DMS53 treated with DMSO at 0.1 percent for 48 hours (cell line): ENCODE measurements around the gene SNX9.
"Not testable (repeated sequence)": the region's sequence is repeated elsewhere in the genome, so short reads cannot be mapped to it uniquely, and the experiment has no call there.

Experiments used
- DNase-seq: peaks from one replicate; lab custom pipeline; 2025; ENCODE audit not compliant: unreplicated experiment; lab: John Stamatoyannopoulos, UW

Gene SNX9

DNA sequence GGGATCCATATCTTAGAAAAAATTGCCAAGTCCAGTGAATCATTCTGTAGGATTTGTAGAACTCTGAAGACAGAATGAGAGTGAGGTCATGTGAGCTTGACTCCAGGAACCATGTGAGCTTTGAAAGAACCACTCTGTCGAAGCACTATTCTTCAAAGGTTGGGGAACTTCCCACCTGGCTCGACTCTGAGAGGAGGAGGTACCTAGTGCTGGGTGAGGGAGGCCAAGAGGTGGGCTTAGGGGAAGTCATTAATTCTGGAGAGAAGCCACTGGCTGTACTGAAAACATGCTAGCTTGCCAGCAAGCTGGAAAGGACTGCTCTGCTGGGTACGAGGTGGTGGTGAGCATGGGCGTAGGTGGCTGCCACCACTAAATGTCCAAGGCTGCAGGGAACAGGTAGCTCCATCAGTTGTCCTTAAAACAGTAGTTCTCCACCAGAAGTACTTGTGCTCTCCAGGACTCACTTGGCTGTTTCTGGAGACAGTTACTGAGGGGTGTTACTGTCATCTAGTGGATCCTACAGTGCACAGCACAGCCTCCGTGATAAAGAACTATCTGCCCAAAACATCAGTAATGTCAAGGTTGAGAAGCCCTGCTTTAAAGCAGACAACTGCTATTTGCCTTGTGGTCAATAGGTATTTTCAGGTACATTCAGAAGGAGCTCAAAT, 124.0 kb downstream of the SNX9 start:
- DNase-seq, result no peak

DNA sequence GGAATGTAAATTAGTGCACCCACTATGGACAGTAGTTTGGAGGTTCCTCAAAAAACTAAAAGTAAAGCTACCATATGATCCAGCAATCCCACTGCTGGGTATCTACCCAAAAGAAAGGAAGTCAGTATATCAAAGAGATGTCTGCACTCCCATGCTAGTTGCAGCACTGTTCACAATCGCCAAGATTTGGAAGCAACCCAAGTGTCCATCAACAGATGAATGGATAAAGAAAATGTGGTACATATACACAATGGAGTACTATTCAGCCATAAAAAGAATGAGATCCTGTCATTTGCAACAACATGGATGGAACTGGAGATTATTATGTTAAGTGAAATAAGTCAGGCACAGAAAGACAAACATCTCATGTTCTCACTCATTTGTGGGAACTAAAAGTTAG, 127.9 kb downstream of the SNX9 start:
- not testable (repeated sequence) for DNase-seq

DNA sequence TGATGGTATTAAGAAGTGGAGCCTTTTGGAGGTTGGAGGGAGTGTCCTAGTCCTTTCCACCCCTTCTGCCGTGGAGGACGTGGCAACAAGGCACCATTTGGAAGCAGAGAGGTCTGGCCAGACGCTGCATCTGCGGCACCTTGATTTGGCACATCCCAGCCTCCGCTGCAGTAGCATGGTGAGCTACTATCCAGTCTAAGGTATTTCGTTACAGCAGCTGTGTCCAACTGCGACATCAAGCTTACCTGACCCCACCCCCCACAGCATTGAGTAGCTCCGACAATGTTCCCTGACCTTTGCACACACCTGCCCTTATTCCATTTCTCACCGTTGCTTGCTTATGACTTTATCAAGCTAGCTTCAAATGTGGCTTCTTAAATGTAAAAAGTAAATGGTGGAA, 128.8 kb downstream of the SNX9 start:
- DNase-seq, result no peak

DNA sequence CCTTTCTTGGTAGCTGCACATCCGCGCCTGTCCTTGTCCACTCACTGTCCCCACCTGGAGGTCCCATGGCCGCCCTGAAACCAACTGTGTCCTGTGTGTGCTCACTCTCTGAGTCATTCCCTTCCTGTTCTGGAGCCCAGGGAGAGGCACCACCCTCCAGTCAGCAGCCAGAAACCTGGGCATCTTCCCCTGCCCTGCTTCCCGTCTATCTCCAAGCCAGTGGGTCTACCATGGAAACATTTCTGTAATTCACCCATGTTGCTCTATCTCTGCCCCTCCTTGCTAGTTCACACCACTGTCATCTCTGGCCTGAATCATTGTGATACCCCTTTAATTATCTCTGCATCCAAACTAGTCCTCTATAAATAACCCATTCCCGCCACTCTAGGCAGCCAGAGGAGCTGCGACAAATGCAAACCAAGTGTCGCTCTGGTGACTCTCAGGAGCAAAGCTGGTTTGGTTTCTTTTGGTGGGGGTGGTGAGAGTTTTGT, 129.9 kb downstream of the SNX9 start:
- no peak for DNase-seq

DNA sequence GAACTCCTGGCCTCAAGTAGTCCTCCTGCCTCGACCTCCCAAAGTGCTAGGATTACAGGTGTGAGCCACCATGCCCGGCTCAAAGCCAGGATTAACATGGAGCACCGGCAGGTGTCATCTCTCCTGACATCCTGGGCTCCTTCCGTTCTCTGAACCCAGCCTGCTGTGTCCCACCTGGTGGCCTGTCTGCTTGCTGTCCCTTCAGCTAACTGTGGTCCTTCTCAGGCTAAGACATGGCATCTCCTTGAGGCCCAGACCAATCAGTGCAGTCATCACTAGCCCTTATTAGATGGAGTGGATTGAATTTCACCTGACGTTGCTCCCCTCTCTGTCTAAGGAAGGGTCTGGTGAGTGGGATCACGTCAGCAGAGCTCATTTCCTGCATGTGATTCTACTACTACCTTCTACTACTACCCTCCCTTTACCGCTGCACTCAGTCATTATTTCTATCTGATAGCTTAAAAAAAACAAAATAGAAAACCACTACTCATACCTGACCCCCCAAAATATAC, 130.6 kb downstream of the SNX9 start:
- DNase-seq, result no peak

DNA sequence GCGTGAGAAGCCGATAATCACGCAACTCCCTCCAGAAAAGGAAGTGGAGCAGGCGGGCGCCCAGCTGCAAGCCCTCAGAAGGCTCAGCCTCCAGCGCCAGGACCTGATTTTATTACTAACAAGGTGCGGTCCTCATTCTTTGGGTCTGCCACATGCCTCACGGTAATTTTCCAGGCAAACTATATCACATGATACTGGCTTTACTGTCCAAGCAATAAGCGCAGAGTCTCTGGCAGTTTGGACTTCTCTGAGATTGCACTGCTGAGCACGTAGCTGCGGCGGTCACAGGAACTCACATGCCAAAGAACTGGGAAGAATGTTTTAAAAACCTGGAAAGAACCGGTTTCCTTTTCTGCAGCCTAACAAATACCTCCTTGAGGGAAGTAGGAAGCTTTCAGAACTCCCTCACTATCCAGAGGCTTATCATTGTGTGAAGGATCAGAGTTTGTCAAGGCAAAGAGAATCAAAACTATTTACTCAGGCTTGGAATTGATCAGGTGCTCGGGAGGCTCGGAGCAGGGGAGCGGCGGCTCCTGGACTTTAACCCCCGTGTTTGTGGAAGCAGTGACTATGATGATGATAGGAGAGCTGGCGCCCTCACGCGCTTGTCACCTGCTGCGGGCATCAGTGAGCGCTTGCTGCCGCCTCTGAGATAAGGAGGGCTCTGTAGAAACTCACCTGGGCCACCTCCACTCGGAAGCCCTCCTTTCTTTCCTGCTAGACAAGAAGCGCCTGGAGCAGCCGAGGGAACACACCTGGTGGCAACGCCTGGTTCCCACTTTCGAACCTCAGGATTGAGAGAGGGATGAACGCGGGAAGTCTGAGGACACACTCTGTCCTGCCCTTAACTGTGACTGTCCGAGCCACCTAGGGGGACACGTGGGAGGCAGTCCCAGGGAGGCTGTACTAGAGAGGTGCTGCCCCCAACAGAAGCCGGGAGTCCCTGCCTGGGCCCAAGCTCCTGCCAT, 131.4 kb downstream of the SNX9 start:
- DNase-seq, result peak; percentile 46

DNA sequence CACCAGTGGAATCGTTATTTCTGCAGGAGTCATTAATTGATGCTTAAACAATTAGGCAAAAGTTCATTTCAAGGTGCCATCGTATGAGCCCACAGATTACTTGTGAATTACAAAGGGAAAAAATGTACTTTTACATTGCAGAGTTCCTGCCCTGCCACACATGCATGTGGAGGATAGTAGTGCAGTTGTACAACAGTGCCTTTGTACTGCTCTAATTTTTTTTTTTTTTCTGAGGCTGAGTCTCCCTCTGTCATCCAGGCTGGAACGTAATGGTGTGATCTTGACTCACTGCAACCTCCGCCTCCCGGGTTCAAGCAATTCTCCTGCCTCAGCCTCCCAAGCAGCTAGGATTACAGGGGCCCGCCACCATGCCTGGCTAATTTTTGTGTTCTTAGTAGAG, 132.6 kb downstream of the SNX9 start:
- DNase-seq, result no peak

DNA sequence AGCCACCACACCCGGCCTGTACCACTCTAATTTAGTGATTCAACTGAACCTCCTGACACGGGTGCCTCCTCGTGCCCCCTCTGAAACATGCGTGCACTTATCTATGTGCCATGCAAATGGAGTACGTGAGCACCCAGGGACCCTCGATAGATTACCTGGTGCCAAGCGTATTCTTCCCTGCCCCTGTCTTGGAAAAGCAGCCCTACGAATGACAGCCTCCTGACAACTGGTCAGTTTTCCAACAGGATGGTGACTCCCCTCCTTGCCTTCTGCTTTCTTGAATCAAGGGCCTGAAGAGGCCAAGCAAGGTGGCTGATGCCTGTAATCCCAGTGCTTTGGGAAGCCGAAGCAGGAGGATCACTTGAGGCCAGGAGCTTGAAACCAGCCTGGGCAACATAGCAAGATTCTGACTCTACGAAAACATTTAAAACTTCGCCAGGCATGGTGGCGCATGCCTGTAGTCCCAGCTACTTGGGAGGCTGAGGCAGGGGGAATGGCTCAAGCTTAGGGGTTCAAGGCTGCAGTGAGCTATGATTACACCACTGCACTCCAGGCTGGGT, 133.2 kb downstream of the SNX9 start:
- DNase-seq, result no peak

DNA sequence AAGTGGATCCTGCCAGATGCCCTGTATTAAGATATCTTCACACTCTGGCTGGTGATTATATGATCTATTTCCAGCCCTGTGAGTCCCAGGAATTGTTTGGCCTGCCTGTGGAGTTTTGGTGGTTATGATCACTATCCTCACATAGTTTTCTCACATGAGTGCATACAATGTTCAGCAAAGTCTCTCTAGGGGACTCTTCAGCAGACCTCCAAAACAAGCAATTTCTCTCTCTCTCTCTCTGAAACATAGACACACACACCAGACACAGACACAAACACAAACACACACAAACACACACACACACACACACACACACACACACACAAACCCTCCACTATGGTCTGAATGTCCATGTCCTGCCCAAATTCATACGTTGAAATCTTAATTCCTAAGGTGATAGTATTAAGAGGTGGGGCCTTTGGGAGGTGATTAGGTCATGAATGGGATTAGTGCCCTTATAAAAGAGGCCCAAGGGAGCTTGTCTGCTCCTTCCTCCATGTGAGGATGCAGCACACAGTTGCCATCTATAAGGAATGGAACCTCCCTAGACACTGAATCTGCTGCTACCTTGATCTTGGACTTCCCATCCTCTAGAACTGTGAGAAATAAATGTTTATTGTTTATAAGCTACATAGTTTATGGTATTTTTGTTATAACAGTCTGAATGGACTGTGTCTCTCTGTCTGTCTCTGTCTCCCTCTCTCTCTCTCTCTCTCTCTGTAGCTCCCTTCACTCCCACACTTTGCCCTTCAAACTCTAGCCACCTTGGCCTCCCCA, 136.6 kb downstream of the SNX9 start:
- DNase-seq, result no peak

DNA sequence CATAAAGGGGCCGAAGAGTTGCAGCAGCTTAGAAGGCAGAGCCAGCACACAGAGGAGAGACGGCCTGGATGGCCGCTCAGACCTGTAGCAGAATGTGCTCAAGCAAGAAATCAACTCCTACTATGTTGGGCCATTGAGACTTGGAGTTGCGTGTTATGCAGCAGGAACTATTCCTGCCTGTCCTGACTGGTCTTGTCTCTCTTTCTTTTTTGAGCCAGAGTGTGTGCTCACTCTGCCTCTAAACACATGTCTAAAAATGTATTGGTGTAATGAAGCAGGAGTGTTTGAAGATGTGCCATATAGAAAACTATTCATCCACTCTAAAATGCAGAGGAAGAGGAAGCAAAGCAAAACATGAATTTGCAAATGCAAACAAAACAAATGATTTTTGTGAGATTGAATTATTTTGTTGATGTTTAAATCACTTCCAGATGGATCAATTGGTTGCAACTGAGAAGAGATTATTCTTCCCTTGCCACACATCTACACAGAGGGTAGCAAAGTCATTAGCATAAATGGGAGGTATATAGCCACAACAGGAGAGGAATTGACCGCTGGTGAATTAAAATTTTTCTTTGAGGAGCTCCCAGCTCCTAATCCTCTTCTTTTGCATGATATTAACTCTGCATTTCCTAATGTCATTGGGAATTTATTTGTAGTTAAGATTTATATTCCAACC, 138.2 kb downstream of the SNX9 start:
- no peak for DNase-seq

DNA sequence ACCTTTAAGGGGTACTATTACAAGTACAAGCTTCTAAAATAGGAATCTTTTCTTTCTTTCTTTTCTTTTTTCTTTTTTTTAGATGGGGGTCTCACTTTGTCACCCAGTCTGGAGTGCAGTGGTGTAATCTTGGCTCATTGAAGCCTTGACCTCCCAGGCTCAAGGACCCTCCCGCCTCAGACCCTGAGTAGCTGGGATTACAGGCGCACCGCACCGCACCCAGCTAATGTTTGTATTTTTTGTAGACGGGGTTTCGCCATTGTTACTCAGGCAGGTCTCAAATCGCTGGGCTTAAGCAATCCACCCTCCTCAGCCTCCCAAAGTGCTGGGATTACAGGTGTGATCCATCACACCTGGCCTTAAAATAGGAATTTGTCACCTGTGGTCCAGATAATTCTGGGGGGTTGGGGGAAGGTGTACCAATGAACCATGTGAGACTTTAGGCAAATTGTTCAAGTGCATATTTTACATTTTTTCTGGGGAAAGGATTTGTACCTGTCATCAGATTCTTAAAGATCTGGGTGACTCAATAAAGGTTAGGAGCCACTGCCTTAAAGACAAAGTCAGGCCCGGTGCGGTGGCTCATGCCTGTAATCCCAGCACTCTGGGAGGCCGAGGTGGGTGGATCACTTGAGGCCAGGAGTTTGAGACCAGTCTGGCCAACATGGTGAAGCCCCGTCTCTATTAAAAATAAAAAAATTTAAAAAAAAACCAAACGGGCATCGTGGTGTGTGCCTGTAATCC, 139.0 kb downstream of the SNX9 start:
- no peak for DNase-seq

DNA sequence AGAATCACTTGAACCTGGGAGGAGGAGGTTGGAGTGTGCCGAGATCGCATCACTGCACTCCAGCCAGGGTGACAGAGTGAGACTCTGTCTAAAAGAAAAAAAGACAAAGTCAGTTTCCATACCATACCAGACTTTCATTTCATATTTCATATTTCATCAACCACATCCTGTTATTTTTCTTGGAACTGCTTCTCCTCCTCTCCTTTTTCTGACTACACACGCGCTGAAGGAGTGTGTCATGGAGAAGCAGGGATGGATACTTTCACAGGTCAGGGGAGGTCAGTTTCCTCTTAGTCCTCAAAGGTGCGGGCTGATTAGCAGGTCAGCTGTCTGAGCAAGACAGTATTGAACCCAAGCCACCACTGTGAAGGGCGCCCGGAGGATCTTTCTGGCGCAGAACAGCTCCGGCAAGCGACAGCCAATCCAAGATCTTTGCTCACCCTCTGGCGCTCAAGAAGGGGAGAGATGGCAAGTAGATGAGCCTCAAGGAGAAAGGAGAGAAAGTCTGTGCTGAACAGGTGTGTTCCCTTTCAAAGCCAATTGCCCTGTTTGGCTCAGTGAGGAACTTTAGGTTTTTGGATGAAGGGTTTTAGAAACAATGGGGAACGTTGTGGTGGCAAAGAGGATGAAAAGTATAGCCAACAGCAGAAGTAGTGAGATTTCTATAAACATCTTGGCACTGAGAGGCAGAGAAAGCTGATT, 139.7 kb downstream of the SNX9 start:
- no peak for DNase-seq

DNA sequence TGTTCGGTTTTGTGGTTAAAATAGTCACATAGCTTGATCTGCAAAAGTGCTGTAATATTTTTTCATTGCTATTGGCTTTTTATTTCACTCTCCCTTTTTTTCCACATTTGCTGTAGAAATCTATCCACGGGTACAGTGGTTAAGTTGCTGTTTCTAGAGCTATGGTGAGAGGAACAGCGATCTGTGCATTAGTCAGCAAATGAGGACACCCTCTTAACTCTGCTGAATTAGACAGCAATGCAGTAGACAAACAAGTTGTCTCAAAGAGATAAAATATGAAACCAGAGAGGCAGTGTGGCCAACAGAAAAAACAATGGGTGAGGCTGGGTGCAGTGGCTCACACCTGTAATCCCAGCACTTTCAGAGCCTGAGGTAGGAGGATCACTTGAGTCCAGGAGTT, 141.1 kb downstream of the SNX9 start:
- no peak for DNase-seq

DNA sequence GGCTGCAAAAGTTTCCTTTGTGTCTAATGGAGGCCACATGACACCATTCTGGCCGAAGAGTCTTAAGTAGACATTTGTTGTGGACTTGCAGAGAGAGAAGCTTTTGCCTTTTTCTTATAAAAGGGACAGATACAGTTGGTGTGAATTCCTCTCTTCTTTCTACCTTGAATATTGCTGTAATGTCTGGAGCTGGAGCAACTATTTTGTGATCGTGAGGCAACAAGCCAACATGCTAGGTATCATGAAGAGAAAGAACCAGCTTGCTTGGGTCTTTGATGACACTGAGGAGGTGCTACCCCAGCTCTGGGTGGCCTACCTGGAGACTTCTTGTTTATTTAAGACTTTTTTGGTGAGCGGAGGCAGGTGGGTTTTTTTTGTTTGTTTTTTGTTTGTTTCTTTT, 142.3 kb downstream of the SNX9 start:
- no peak for DNase-seq

DNA sequence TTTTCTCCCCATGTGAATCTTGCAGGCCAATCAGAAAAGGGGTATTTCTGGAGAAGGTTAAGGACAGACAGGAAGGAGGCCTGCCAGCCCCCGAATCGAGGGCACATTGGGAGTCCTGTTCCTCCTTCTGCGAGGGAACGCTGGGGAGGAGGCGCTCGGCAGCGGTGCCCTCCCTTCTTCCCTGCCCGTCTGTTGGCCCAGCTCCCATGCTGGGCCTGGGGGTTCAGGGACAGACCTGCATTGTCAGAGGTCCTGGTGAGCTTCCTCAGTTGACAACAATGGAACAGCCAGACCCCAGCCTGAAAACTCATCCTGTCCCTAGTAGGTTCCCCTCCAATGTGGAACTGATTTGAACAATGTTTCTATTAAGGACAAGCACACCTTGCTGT, 143.5 kb downstream of the SNX9 start:
- DNase-seq, result no peak

DNA sequence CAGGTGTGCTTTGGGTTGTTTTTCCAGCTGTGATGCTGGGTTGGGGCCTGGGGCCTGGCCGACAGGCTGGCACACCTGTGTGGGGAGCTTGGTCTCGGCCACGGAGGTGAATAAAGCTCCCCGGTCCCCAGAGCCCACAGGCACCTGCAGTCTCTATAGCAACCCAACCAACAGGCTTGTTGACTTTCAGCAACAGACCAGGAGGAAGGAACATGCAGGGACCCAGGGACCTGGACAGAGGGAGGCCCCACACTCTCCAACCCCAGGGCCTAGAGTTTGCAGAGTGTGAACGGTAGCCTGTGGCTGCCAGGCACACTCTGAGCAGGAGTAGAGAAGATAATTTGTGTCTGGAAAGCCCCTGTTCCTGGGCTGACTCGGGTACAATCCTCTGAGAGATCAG, 144.0 kb downstream of the SNX9 start:
- no peak for DNase-seq

DNA sequence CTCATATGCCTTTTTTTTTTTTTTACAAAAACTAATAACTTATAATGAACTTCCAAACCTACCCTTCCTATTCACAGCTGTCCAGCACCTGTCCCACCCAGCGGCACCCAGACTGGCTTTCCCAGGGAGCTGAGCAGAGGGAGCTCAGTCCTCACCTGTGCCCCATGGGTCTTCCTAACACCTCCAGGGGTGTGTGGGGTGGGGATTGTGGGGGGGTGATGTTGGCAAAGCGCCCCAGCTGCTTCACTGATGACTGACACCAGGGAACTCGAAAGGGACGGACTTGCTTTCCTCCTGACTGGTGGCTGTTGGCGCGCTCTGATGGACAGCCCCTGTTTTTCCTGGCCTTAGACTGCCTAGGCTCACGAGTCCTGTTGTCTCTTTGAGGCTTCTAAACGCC, 144.4 kb downstream of the SNX9 start:
- DNase-seq, result no peak

DNA sequence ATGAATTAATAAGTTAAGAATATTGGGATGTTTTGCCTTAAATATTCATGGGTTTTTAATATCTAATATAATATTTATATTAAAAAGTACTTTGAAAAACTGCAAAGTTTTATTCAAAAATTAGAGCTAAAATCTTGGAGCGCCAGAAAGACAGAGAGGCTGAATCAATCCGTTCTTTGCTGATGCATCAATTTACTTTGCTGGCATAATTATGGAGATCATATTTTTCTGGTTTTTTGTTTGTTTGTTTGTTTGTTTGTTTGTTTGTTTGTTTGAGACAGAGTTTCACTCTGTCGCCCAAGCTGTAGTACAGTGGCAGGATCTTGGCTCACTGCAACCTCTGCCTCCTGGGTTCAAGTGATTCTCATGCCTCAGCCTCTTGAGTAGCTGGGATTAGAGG, 149.1 kb downstream of the SNX9 start:
- DNase-seq, result not testable (repeated sequence)

DNA sequence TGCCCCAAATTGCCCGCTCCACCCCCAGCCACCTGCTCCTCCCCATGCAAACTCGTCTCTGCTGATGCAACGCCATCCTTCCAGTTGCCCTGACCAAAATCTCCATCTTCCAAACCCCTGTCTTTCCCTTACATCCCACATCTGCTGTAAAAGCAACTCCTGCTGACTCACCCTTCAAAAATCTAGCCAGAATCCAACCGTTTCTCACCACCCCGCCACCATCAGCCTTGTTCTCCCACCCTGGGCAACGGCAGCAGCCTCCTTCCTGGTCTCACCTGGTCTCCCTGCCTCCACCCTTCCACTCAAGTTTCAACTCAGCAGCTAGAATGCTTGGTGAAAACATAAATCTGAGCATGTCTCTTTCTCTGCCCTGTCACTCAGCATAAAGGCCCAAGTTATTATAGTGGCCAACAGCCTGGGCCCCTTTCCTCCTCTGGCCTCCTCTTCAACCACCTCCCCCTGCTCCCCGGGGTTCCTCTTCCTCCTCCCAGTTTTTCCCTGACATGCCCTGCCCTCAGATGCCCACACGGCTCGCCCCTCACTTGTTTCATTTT, 151.4 kb downstream of the SNX9 start:
- no peak for DNase-seq
